ENCODE data around the gene ENTPD6. TPM values are rescaled to one million over a fixed set of nuclear protein-coding genes. Genes with fewer than 3 reads are reported as not detected.

Gene ENTPD6
- total RNA-seq, 1 experiment from 2014 or later = 122 TPM

DNA sequence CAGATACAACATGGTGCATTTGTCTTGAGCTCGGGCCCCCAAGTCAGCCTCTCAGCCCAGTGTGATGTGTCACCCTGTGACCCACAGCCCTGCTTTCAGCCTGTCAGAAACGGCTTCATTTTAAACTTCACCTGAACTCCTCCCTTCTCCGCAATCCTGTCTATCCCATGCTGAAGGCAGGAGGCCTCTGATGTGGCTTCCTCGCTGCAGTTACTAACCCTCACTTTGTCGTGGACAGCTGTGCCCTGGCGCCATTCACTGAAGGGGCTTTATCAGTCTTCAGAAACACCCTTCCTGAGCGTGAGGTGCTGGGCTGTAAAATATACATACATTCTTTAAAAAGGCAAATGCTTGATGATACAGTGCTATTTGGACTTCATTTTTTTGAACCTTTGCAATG lies 7.9 kb upstream of the ENTPD6 start:
- H3K36me3 ChIP-seq (ENCODE audit: low read depth, low read length) = no peaks in the 10 kb centered on the region
- TF ChIP-seq EZH2phosphoT487 (IDR thresholded peaks at IDR 0.05; ENCODE audit: borderline replicate concordance, low read length) (no peak), EZH2 (IDR thresholded peaks at IDR 0.05; ENCODE audit: low read length, unreplicated experiment) (no peak)
- TF ChIP-seq, protein P1, sequence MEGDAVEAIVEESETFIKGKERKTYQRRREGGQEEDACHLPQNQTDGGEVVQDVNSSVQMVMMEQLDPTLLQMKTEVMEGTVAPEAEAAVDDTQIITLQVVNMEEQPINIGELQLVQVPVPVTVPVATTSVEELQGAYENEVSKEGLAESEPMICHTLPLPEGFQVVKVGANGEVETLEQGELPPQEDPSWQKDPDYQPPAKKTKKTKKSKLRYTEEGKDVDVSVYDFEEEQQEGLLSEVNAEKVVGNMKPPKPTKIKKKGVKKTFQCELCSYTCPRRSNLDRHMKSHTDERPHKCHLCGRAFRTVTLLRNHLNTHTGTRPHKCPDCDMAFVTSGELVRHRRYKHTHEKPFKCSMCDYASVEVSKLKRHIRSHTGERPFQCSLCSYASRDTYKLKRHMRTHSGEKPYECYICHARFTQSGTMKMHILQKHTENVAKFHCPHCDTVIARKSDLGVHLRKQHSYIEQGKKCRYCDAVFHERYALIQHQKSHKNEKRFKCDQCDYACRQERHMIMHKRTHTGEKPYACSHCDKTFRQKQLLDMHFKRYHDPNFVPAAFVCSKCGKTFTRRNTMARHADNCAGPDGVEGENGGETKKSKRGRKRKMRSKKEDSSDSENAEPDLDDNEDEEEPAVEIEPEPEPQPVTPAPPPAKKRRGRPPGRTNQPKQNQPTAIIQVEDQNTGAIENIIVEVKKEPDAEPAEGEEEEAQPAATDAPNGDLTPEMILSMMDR (conservative IDR thresholded peaks at IDR 0.05; ENCODE audit: low read depth, low read length) = no peak
- no peaks in the 10 kb centered on the region for H3K27me3 ChIP-seq (ENCODE audit: low read length)
- no peak for DNase-seq
- no peaks in the 10 kb centered on the region for H4K20me1 ChIP-seq (ENCODE audit: low read length)
- no peaks in the 10 kb centered on the region for H3F3A ChIP-seq (ENCODE audit: low read length, unreplicated experiment)
- H3K27ac ChIP-seq (ENCODE audit: low read length) = no peak overlapping the region
- no peaks in the 10 kb centered on the region for H3K9me2 ChIP-seq (replicated peaks; ENCODE audit: low read length)
- intact Hi-C loops (cut with micrococcal nuclease) = no loop called here
- H3K9me3 ChIP-seq (ENCODE audit: low read length) = no peaks in the 10 kb centered on the region
- no peak overlapping the region for H3K4me2 ChIP-seq (ENCODE audit: low read length)
- H3K4me3 ChIP-seq (ENCODE audit: low read length) = no peak overlapping the region
- no peak for ATAC-seq
- H3K4me1 ChIP-seq (ENCODE audit: insufficient read depth, low read length) = no peaks in the 10 kb centered on the region
- H2AFZ ChIP-seq (ENCODE audit: low read length) = no peak overlapping the region
- no peak overlapping the region for H3K9ac ChIP-seq (ENCODE audit: low read length)
- no TSS peak for BruUV-seq (replicated peaks)
- ChIA-PET POLR2A (ENCODE audit: unreplicated experiment) (no interaction called here), CTCF (no interaction called here)
- H3K79me2 ChIP-seq (ENCODE audit: low read length) = no peaks in the 10 kb centered on the region

- Histone ChIP-seq H3K27ac (ENCODE audit: low read length) (no peak overlapping the region), H3K9me2 (replicated peaks; ENCODE audit: low read length) (no peaks in the 10 kb centered on the region), H3K9ac (ENCODE audit: low read length) (no peak overlapping the region), H4K20me1 (ENCODE audit: low read length) (no peaks in the 10 kb centered on the region), H3K27me3 (ENCODE audit: low read length) (no peaks in the 10 kb centered on the region), H3K36me3 (ENCODE audit: low read depth, low read length) (no peaks in the 10 kb centered on the region), H3K79me2 (ENCODE audit: low read length) (no peaks in the 10 kb centered on the region), H3K4me2 (ENCODE audit: low read length) (no peak overlapping the region), H3K9me3 (ENCODE audit: low read length) (no peaks in the 10 kb centered on the region), H2AFZ (ENCODE audit: low read length) (no peak overlapping the region), H3K4me1 (ENCODE audit: insufficient read depth, low read length) (no peaks in the 10 kb centered on the region), H3K4me3 (ENCODE audit: low read length) (no peak overlapping the region), H3F3A (ENCODE audit: low read length, unreplicated experiment) (no peaks in the 10 kb centered on the region)
- POLR2A ChIA-PET (ENCODE audit: unreplicated experiment) = no interaction called here
- BruUV-seq (replicated peaks) = no TSS peak
- TF ChIP-seq EZH2 (IDR thresholded peaks at IDR 0.05; ENCODE audit: low read length, unreplicated experiment) (no peak), EZH2phosphoT487 (IDR thresholded peaks at IDR 0.05; ENCODE audit: borderline replicate concordance, low read length) (no peak)
- TF ChIP-seq, protein P1 (conservative IDR thresholded peaks at IDR 0.05; ENCODE audit: low read depth, low read length) = no peak
- no peak for DNase-seq
- intact Hi-C loops (cut with micrococcal nuclease) = no loop called here
- CTCF ChIA-PET = no interaction called here
- ATAC-seq = no peak
These were observed 7.3 kb upstream of the ENTPD6 start for GRCh38 chr20:25188218-25188617.

DNA sequence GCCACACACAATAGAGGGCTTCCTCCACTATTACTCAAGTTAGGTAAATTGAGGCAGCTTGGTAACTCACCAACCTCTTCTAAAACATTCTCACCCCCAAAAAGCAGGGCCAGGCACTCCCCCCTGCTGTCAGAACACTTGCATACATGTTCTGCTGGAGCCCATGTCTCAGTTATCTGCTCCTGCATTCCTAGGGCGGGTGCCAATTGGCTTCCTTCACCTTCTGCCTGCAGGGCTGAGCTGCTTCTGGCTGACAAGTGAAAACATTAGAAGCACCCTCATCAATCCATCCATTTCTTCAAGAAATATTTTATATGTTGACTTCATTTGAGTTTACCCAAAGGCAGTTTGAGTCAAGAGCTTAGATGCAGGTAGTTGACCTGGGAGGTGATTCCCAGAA lies 4.5 kb upstream of the ENTPD6 start:
- ChIA-PET CTCF (no interaction called here), POLR2A (ENCODE audit: unreplicated experiment) (no interaction called here)
- no peak for ATAC-seq
- no TSS peak for BruUV-seq (replicated peaks)
- H3K9me3 ChIP-seq (ENCODE audit: low read length) = no peaks in the 10 kb centered on the region
- H3K4me3 ChIP-seq (ENCODE audit: low read length) = no peak overlapping the region
- intact Hi-C loops (cut with micrococcal nuclease) = loop anchor here (10.0 kb wide), 1 partner anchor 204 kb away; the partner anchor contains the start of gene ABHD12
- no peak overlapping the region for H3K27ac ChIP-seq (ENCODE audit: low read length)
- peaks cover 5% of the 10 kb centered on the region for H3K79me2 ChIP-seq (ENCODE audit: low read length)
- H3K9me2 ChIP-seq (replicated peaks; ENCODE audit: low read length) = no peaks in the 10 kb centered on the region
- H3K9ac ChIP-seq (ENCODE audit: low read length) = no peak overlapping the region
- H4K20me1 ChIP-seq (ENCODE audit: low read length) = no peaks in the 10 kb centered on the region
- H3K4me2 ChIP-seq (ENCODE audit: low read length) = no peak overlapping the region
- H3K4me1 ChIP-seq (ENCODE audit: insufficient read depth, low read length) = peaks cover 5% of the 10 kb centered on the region; the same call in 1 of the 2 replicates
- DNase-seq = no peak
- no peaks in the 10 kb centered on the region for H3K36me3 ChIP-seq (ENCODE audit: low read depth, low read length)
- H2AFZ ChIP-seq (ENCODE audit: low read length) = no peak overlapping the region
- H3F3A ChIP-seq (ENCODE audit: low read length, unreplicated experiment) = no peaks in the 10 kb centered on the region
- no peaks in the 10 kb centered on the region for H3K27me3 ChIP-seq (ENCODE audit: low read length)
- no peak for TF ChIP-seq EZH2 (IDR thresholded peaks at IDR 0.05; ENCODE audit: low read length, unreplicated experiment)
- TF ChIP-seq, protein P1 (conservative IDR thresholded peaks at IDR 0.05; ENCODE audit: low read depth, low read length) = no peak
